HL-60/S4 treated with retinoic acid at 250 ng/mL for 4 days and 3 days (cell line): ENCODE data around the gene RUFY3.
"Not testable (repeated sequence)": the region's sequence is repeated elsewhere in the genome, so short reads cannot be mapped to it uniquely, and the experiment has no call there.

Experiments used
- in situ Hi-C: fragments of 300-500 bp; cut with MboI; formaldehyde crosslinking; loops from 2 replicates; pipeline ENCODE4 v1.7.0; 2022; ENCODE audit warnings: low sequenced_read_pairs

RUFY3 gene

GRCh38 chr4:70721747-70722146 lies at the start of gene RUFY3:
Gene RUFY3, plus strand, starts transcription at chr4:70721964. Its CDS starts 610 bp downstream, at chr4:70722574.
- in situ Hi-C loops, result no loop called here

- in situ Hi-C loops, result no loop called here
Observed at GRCh38 chr4:70674191-70674590, 47.6 kb upstream of the RUFY3 start.

- in situ Hi-C loops, result no loop called here
Observed at GRCh38 chr4:70674731-70675130, 47.0 kb upstream of the RUFY3 start.

- in situ Hi-C loops, result no loop called here
Observed at GRCh38 chr4:70676554-70677090, 45.1 kb upstream of the RUFY3 start.

- in situ Hi-C loops, result no loop called here
Observed at GRCh38 chr4:70678383-70678999, 43.3 kb upstream of the RUFY3 start.

GRCh38 chr4:70680934-70681333 lies 40.8 kb upstream of the RUFY3 start:
- in situ Hi-C loops, result no loop called here

GRCh38 chr4:70681704-70682103 lies 40.1 kb upstream of the RUFY3 start:
- in situ Hi-C loops, result no loop called here

- in situ Hi-C loops, result not testable (repeated sequence)
Observed at GRCh38 chr4:70682142-70682541, 39.6 kb upstream of the RUFY3 start.

GRCh38 chr4:70687392-70687791 lies 34.4 kb upstream of the RUFY3 start:
- in situ Hi-C loops, result no loop called here

GRCh38 chr4:70687821-70688794 lies 33.7 kb upstream of the RUFY3 start, which contains the start of gene UTP3:
Gene UTP3, plus strand, starts transcription at chr4:70688532. Its CDS starts 146 bp downstream, at chr4:70688678.
- in situ Hi-C loops, result no loop called here

- in situ Hi-C loops, result no loop called here
Observed at GRCh38 chr4:70688795-70689231, 33.0 kb upstream of the RUFY3 start.

GRCh38 chr4:70691661-70692060 lies 30.1 kb upstream of the RUFY3 start:
- in situ Hi-C loops, result no loop called here

GRCh38 chr4:70694633-70695032 lies 27.1 kb upstream of the RUFY3 start:
- in situ Hi-C loops, result not testable (repeated sequence)

GRCh38 chr4:70698435-70698834 lies 23.3 kb upstream of the RUFY3 start:
- in situ Hi-C loops, result not testable (repeated sequence)

- in situ Hi-C loops, result no loop called here
Observed at GRCh38 chr4:70700712-70701111, 21.1 kb upstream of the RUFY3 start.

- in situ Hi-C loops, result no loop called here
Observed at GRCh38 chr4:70701271-70701670, 20.5 kb upstream of the RUFY3 start.

- in situ Hi-C loops, result not testable (repeated sequence)
Observed at GRCh38 chr4:70702592-70702991, 19.2 kb upstream of the RUFY3 start.

GRCh38 chr4:70703619-70704214 lies 18.0 kb upstream of the RUFY3 start:
- in situ Hi-C loops, result no loop called here

- in situ Hi-C loops, result no loop called here
Observed at GRCh38 chr4:70704215-70704930, 17.4 kb upstream of the RUFY3 start.

- in situ Hi-C loops, result no loop called here
Observed at GRCh38 chr4:70704931-70705182, 16.9 kb upstream of the RUFY3 start.
